H9 (cell line): ENCODE data around the gene UBN1. TPM values are rescaled to one million over a fixed set of nuclear protein-coding genes. Genes with fewer than 3 reads are reported as not detected.
A peak's percentile ranks its signal among the peaks of the same experiment; 100 is the strongest.

Experiments
- DNase-seq: peaks from one replicate; pipeline ENCODE4 v3.0.0-alpha.2; 2017
- H2AFZ ChIP-seq: one replicate; pipeline ENCODE4 v1.6.1; 2013; ENCODE audit warnings: mild to moderate bottlenecking, low read length, control low read depth, moderate library complexity
- H2AK5ac ChIP-seq: 2 replicates; pipeline ENCODE4 v1.6.1; 2013; ENCODE audit warnings: low read length, control low read depth, mixed read lengths; ENCODE audit not compliant: insufficient read length
- H2BK120ac ChIP-seq: one replicate; pipeline ENCODE4 v1.6.1; 2013; ENCODE audit warnings: low read depth, mild to moderate bottlenecking, low read length, control low read depth, inconsistent platforms; ENCODE audit not compliant: poor library complexity, severe bottlenecking
- H2BK12ac ChIP-seq: 2 replicates; pipeline ENCODE4 v1.6.1; 2013; ENCODE audit warnings: low read length, control low read depth, mixed read lengths, low read depth; ENCODE audit not compliant: insufficient read length
- H2BK15ac ChIP-seq: 2 replicates; pipeline ENCODE4 v1.6.1; 2013; ENCODE audit warnings: low read depth, low read length, control low read depth
- H2BK20ac ChIP-seq: one replicate; pipeline ENCODE4 v1.6.1; 2013; ENCODE audit warnings: low read depth, mild to moderate bottlenecking, low read length, control low read depth, inconsistent platforms; ENCODE audit not compliant: poor library complexity, severe bottlenecking
- H2BK5ac ChIP-seq: 2 replicates; pipeline ENCODE4 v1.6.1; 2013; ENCODE audit warnings: low read length, control low read depth, mixed read lengths; ENCODE audit not compliant: insufficient read length
- H3K14ac ChIP-seq: 2 replicates; pipeline ENCODE4 v1.6.1; 2013; ENCODE audit warnings: low read length, control low read depth; ENCODE audit not compliant: insufficient read depth
- H3K18ac ChIP-seq: 2 replicates; pipeline ENCODE4 v1.6.1; 2013; ENCODE audit warnings: low read depth, mild to moderate bottlenecking, mixed read lengths, low read length, control low read depth; ENCODE audit not compliant: insufficient read length
- H3K23ac ChIP-seq: 2 replicates; pipeline ENCODE4 v1.6.1; 2013; ENCODE audit warnings: low read length, control low read depth, mixed read lengths, low read depth; ENCODE audit not compliant: insufficient read length
- H3K23me2 ChIP-seq: 2 replicates; pipeline ENCODE4 v1.6.1; 2013; ENCODE audit warnings: low read depth, mild to moderate bottlenecking, mixed read lengths, low read length, control low read depth; ENCODE audit not compliant: insufficient read length, poor library complexity, severe bottlenecking
- H3K27ac ChIP-seq: 2 replicates; pipeline ENCODE4 v1.5.1; 2013; ENCODE audit warnings: low read length, control low read depth, mixed read lengths, low read depth; ENCODE audit not compliant: insufficient read length
- H3K27me3 ChIP-seq: 2 replicates; pipeline ENCODE4 v1.6.1; 2013; ENCODE audit warnings: low read length, control low read depth, inconsistent platforms; ENCODE audit not compliant: insufficient read depth
- H3K4ac ChIP-seq: 2 replicates; pipeline ENCODE4 v1.6.1; 2013; ENCODE audit warnings: low read depth, mild to moderate bottlenecking, control low read depth, inconsistent platforms, low read length, moderate library complexity
- H3K4me1 ChIP-seq: 2 replicates; pipeline ENCODE4 v1.6.1; 2013; ENCODE audit warnings: low read length, control low read depth, inconsistent platforms; ENCODE audit not compliant: insufficient read depth
- H3K4me2 ChIP-seq: 2 replicates; pipeline ENCODE4 v1.6.1; 2013; ENCODE audit warnings: low read length, control low read depth, mixed read lengths; ENCODE audit not compliant: insufficient read length, insufficient read depth
- H3K56ac ChIP-seq: 2 replicates; pipeline ENCODE4 v1.6.1; 2013; ENCODE audit warnings: low read depth, mild to moderate bottlenecking, mixed read lengths, low read length, control low read depth; ENCODE audit not compliant: insufficient read length
- H3K79me1 ChIP-seq: 2 replicates; pipeline ENCODE4 v1.6.1; 2013; ENCODE audit warnings: low read depth, mild to moderate bottlenecking, moderate library complexity, low read length, control low read depth, inconsistent platforms; ENCODE audit not compliant: insufficient read depth, poor library complexity, severe bottlenecking
- H3K79me2 ChIP-seq: 2 replicates; pipeline ENCODE4 v1.6.1; 2013; ENCODE audit warnings: low read length, control low read depth, inconsistent platforms; ENCODE audit not compliant: insufficient read depth
- H3K9ac ChIP-seq: 2 replicates; pipeline ENCODE4 v1.6.1; 2013; ENCODE audit warnings: low read length, control low read depth, mixed read lengths; ENCODE audit not compliant: insufficient read length; ENCODE audit errors: extremely low read depth
- H3K9me3 ChIP-seq: one replicate; pipeline ENCODE4 v1.6.1; 2013; ENCODE audit warnings: low read depth, low read length, inconsistent platforms; ENCODE audit not compliant: control insufficient read depth
- H3T11ph ChIP-seq: one replicate; pipeline ENCODE4 v1.6.1; 2013; ENCODE audit warnings: mild to moderate bottlenecking, low read length, control low read depth, inconsistent platforms
- H4K20me1 ChIP-seq: one replicate; pipeline ENCODE4 v1.6.1; 2013; ENCODE audit not compliant: control insufficient read depth, insufficient read length, insufficient read depth
- H4K5ac ChIP-seq: 2 replicates; pipeline ENCODE4 v1.6.1; 2013; ENCODE audit warnings: low read depth, mild to moderate bottlenecking, mixed read lengths, low read length, control low read depth; ENCODE audit not compliant: insufficient read length
- H4K8ac ChIP-seq: replicated peaks from 2 replicates; pipeline ENCODE4 v1.6.1; 2013; ENCODE audit warnings: low read length, control low read depth, mixed read lengths, low read depth; ENCODE audit not compliant: insufficient read length
- H4K91ac ChIP-seq: 2 replicates; pipeline ENCODE4 v1.6.1; 2013; ENCODE audit warnings: low read depth, mild to moderate bottlenecking, moderate library complexity, mixed read lengths, low read length, control low read depth; ENCODE audit not compliant: insufficient read length
- H3K27ac Mint-ChIP-seq, 3 experiments: 2 replicates in 2 of 3; 3 replicates in 1 of 3; pipeline ENCODE4 v1.8.0; 2020 to 2021; ENCODE audit warnings: mixed read lengths in 3 of 3, mild to moderate bottlenecking in 1 of 3, moderate library complexity in 1 of 3
- H3K27me3 Mint-ChIP-seq: 2 replicates; pipeline ENCODE4 v1.8.0; 2021; ENCODE audit warnings: low read depth, mild to moderate bottlenecking, moderate library complexity, mixed read lengths
- H3K36me3 Mint-ChIP-seq, 3 experiments: 2 replicates in 2 of 3; 3 replicates in 1 of 3; pipeline ENCODE4 v1.8.0; 2020 to 2021; ENCODE audit warnings: low read depth in 3 of 3, mixed read lengths in 3 of 3; ENCODE audit not compliant: insufficient read depth in 1 of 3
- H3K4me1 Mint-ChIP-seq, 2 experiments: 2 replicates each; pipeline ENCODE4 v1.8.0; 2020; ENCODE audit warnings: mixed read lengths in 2 of 2
- H3K4me3 Mint-ChIP-seq, 2 experiments: 2 replicates in 1 of 2; 3 replicates in 1 of 2; pipeline ENCODE4 v1.8.0; 2020 to 2021; ENCODE audit warnings: mild to moderate bottlenecking in 2 of 2, mixed read lengths in 2 of 2, moderate library complexity in 1 of 2
- H3K9me3 Mint-ChIP-seq, 2 experiments: 2 replicates in 1 of 2; 3 replicates in 1 of 2; pipeline ENCODE4 v1.8.0; 2020; ENCODE audit warnings: mild to moderate bottlenecking in 2 of 2, mixed read lengths in 2 of 2, moderate library complexity in 1 of 2
- WGBS: extraction: QIAGEN DNeasy Blood & Tissue Kit; methylation state at CpG from one replicate; pipeline ENCODE4 v1.1.7; 2013; ENCODE audit warnings: missing lambda C conversion rate, low lambda C conversion rate, mixed read lengths; ENCODE audit not compliant: insufficient read length; ENCODE audit errors: extremely low coverage; 5-methylcytosine and 5-hydroxymethylcytosine counted together
- total RNA-seq: library from RNA; stranded (reverse); gene quantifications from 2 replicates; pipeline ENCODE4 v1.2.1, GENCODE V29; 2021
- TF ChIP-seq, protein P1 (sequence below): fragments of 200-600 bp; sonication (generic); conservative IDR thresholded peaks from 3 replicates; pipeline ENCODE4 v1.8.0; 2021; ENCODE audit warnings: antibody characterized with exemption, mild to moderate bottlenecking

The UBN1 gene
- total RNA-seq, 1 experiment from 2014 or later = 55.2 TPM

DNA sequence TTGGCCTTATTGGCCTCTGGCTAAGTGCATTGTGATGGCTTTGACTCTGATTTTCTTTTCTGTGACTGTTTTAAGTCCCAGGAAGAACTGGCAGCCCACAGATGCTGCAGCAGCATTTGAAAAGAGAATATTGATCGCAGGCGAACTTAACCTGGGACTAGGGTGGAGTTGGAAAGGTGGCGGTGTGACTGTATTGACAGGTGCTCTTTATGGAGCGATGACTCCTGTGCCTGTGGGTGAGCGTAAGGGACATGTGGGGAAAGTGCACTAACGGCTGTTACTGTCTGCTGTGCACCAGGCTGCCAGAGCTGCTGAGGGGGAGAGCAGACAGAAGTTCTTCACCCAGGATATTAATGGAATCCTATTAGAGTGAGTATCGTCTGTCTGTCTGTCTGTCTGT, 21.3 kb downstream of the UBN1 start:
- Histone ChIP-seq H3K56ac (no peak overlapping the region), H3K79me2 (peaks cover 5% of the 10 kb centered on the region; the same call in 1 of the 2 replicates), H2BK5ac (no peak overlapping the region), H4K20me1 (no peaks in the 10 kb centered on the region), H3K18ac (no peak overlapping the region), H3K23me2 (no peaks in the 10 kb centered on the region), H2BK15ac (no peak overlapping the region), H3K79me1 (no peaks in the 10 kb centered on the region), H2AFZ (no peak overlapping the region), H3K27me3 (no peaks in the 10 kb centered on the region; the same call in 1 of the 2 replicates), H4K8ac (no peak overlapping the region), H4K91ac (no peak overlapping the region), H2BK20ac (no peak overlapping the region), H4K5ac (no peak overlapping the region), H3K23ac (no peak overlapping the region), H3K9ac (no peak overlapping the region), H3K9me3 (no peaks in the 10 kb centered on the region), H3K27ac (no peak overlapping the region), H2AK5ac (no peak overlapping the region), H3K4ac (no peak overlapping the region), H3K14ac (no peak overlapping the region), H3T11ph (no peak overlapping the region), H3K4me2 (no peak overlapping the region), H3K4me1 (no peaks in the 10 kb centered on the region), H2BK120ac (no peak overlapping the region), H2BK12ac (no peak overlapping the region)
- DNase-seq = no peak
- WGBS = no CpG with 5 or more reads among the region's 7 CpGs
- Mint-ChIP-seq H3K4me1 (peaks cover 0 to 3% of the 10 kb centered on the region in 2 experiments; a peak in 2 of 4 replicates), H3K9me3 (no peaks in the 10 kb centered on the region), H3K27ac (peak overlapping the region in 1 of 3 experiments; percentile 44; a peak in 2 of 7 replicates), H3K36me3 (peaks cover 24 to 55% (median 50%) of the 10 kb centered on the region in 3 experiments), H3K27me3 (no peaks in the 10 kb centered on the region; the same call in 1 of the 2 replicates), H3K4me3 (no peak overlapping the region)
- TF ChIP-seq, protein P1, sequence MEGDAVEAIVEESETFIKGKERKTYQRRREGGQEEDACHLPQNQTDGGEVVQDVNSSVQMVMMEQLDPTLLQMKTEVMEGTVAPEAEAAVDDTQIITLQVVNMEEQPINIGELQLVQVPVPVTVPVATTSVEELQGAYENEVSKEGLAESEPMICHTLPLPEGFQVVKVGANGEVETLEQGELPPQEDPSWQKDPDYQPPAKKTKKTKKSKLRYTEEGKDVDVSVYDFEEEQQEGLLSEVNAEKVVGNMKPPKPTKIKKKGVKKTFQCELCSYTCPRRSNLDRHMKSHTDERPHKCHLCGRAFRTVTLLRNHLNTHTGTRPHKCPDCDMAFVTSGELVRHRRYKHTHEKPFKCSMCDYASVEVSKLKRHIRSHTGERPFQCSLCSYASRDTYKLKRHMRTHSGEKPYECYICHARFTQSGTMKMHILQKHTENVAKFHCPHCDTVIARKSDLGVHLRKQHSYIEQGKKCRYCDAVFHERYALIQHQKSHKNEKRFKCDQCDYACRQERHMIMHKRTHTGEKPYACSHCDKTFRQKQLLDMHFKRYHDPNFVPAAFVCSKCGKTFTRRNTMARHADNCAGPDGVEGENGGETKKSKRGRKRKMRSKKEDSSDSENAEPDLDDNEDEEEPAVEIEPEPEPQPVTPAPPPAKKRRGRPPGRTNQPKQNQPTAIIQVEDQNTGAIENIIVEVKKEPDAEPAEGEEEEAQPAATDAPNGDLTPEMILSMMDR = no peak
